Progenitor cell of endocrine pancreas (in vitro differentiated cells): ENCODE data around the gene KCNA3. TPM values are rescaled to one million over a fixed set of nuclear protein-coding genes. Genes with fewer than 3 reads are reported as not detected.

ENCODE experiments used
- DNase-seq: peaks from one replicate; pipeline ENCODE4 v3.0.0; 2021; ENCODE audit warnings: low spot score; ENCODE audit not compliant: unreplicated experiment
- H3K27ac Mint-ChIP-seq: 2 replicates; pipeline ENCODE4 v1.8.0; 2021; ENCODE audit warnings: mild to moderate bottlenecking, moderate library complexity, mixed read lengths
- H3K27me3 Mint-ChIP-seq: 2 replicates; pipeline ENCODE4 v1.8.0; 2021; ENCODE audit warnings: mixed read lengths
- H3K36me3 Mint-ChIP-seq: 2 replicates; pipeline ENCODE4 v1.8.0; 2022; ENCODE audit warnings: mixed read lengths; ENCODE audit not compliant: insufficient read depth
- H3K4me1 Mint-ChIP-seq: 2 replicates; pipeline ENCODE4 v1.8.0; 2021; ENCODE audit warnings: low read depth, mixed read lengths
- H3K4me3 Mint-ChIP-seq: 2 replicates; pipeline ENCODE4 v1.8.0; 2021; ENCODE audit warnings: low read depth, mild to moderate bottlenecking, moderate library complexity, mixed read lengths
- H3K9me3 Mint-ChIP-seq: 2 replicates; pipeline ENCODE4 v1.8.0; 2021; ENCODE audit warnings: low read depth, mixed read lengths
- CTCF ChIP-seq: fragments of 200-600 bp; sonication (generic); IDR thresholded peaks from one replicate; pipeline ENCODE4 v1.5.0; 2021; ENCODE audit warnings: antibody characterized with exemption, mild to moderate bottlenecking; ENCODE audit not compliant: unreplicated experiment
- total RNA-seq: library from RNA; stranded (reverse); gene quantifications from 2 replicates; pipeline ENCODE4 v1.2.1, GENCODE V29; 2021

Gene KCNA3
- total RNA-seq, 1 donor from 2014 or later = 0.72 TPM

GRCh38 chr1:110643879-110644472 is 30.8 kb downstream of the KCNA3 start:
- Mint-ChIP-seq H3K9me3 (no peaks in the 10 kb centered on the region), H3K4me3 (no peak overlapping the region)

GRCh38 chr1:110639724-110640386 is 34.9 kb downstream of the KCNA3 start:
- Mint-ChIP-seq H3K27ac (no peak overlapping the region), H3K27me3 (peaks cover 37% of the 10 kb centered on the region), H3K4me1 (no peaks in the 10 kb centered on the region), H3K9me3 (no peaks in the 10 kb centered on the region), H3K4me3 (no peak overlapping the region), H3K36me3 (no peaks in the 10 kb centered on the region)
- DNase-seq = no peak
- TF ChIP-seq CTCF = no peak

More at GRCh38 chr1:110643879-110644472, 30.8 kb downstream of the KCNA3 start:
- Mint-ChIP-seq H3K36me3 (no peaks in the 10 kb centered on the region), H3K4me1 (no peaks in the 10 kb centered on the region), H3K27me3 (peaks cover 25% of the 10 kb centered on the region), H3K27ac (no peak overlapping the region)
- no peak for DNase-seq
- TF ChIP-seq CTCF = no peak

GRCh38 chr1:110638556-110638955 is 36.2 kb downstream of the KCNA3 start:
- no peak for DNase-seq
- no peak overlapping the region for H3K4me3 Mint-ChIP-seq
- TF ChIP-seq CTCF = no peak
- no peaks in the 10 kb centered on the region for H3K4me1 Mint-ChIP-seq
- no peaks in the 10 kb centered on the region for H3K36me3 Mint-ChIP-seq
- H3K9me3 Mint-ChIP-seq = no peaks in the 10 kb centered on the region
- no peak overlapping the region for H3K27ac Mint-ChIP-seq
- H3K27me3 Mint-ChIP-seq = peaks cover 42% of the 10 kb centered on the region

GRCh38 chr1:110638058-110638457 is 36.7 kb downstream of the KCNA3 start:
- Mint-ChIP-seq H3K27ac (no peak overlapping the region), H3K9me3 (no peaks in the 10 kb centered on the region), H3K4me1 (no peaks in the 10 kb centered on the region), H3K4me3 (no peak overlapping the region), H3K36me3 (no peaks in the 10 kb centered on the region), H3K27me3 (peaks cover 47% of the 10 kb centered on the region)
- no peak for TF ChIP-seq CTCF
- no peak for DNase-seq

GRCh38 chr1:110637475-110637874 is 37.3 kb downstream of the KCNA3 start:
- no peak for TF ChIP-seq CTCF
- Mint-ChIP-seq H3K4me1 (no peaks in the 10 kb centered on the region), H3K27ac (no peak overlapping the region), H3K9me3 (no peaks in the 10 kb centered on the region), H3K4me3 (no peak overlapping the region), H3K27me3 (peaks cover 44% of the 10 kb centered on the region), H3K36me3 (no peaks in the 10 kb centered on the region)
- no peak for DNase-seq
